Measurements from ENCODE around the gene UBIAD1. TPM values are rescaled to one million over a fixed set of nuclear protein-coding genes. Genes with fewer than 3 reads are reported as not detected.

UBIAD1 gene
- total and polyA plus RNA-seq, 2 of the 13 experiments (the other 11 are each of a cell fraction or from before 2014, with no cell fraction given), result 16.9 to 20.4 TPM

DNA sequence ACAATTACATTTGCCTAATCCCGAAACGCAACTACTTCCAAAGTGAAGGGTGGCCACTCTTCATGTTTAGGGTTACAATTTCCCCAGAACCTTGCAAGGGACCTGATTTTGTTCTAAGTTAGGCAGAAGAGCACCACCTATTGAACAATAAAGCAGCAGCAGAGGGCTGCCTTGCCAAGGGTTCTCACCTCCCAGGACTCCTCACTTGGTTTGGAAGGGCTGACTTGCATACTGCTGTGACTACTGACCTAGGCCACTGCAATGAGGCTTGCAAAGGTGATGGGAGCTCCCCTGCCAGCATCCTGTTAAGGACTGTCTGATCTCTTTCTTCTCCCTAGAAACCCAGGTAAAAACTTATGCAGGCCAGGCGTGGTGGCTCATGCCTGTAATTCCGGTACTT, 24.8 kb upstream of the UBIAD1 start (continued):
- TF ChIP-seq, protein P1, sequence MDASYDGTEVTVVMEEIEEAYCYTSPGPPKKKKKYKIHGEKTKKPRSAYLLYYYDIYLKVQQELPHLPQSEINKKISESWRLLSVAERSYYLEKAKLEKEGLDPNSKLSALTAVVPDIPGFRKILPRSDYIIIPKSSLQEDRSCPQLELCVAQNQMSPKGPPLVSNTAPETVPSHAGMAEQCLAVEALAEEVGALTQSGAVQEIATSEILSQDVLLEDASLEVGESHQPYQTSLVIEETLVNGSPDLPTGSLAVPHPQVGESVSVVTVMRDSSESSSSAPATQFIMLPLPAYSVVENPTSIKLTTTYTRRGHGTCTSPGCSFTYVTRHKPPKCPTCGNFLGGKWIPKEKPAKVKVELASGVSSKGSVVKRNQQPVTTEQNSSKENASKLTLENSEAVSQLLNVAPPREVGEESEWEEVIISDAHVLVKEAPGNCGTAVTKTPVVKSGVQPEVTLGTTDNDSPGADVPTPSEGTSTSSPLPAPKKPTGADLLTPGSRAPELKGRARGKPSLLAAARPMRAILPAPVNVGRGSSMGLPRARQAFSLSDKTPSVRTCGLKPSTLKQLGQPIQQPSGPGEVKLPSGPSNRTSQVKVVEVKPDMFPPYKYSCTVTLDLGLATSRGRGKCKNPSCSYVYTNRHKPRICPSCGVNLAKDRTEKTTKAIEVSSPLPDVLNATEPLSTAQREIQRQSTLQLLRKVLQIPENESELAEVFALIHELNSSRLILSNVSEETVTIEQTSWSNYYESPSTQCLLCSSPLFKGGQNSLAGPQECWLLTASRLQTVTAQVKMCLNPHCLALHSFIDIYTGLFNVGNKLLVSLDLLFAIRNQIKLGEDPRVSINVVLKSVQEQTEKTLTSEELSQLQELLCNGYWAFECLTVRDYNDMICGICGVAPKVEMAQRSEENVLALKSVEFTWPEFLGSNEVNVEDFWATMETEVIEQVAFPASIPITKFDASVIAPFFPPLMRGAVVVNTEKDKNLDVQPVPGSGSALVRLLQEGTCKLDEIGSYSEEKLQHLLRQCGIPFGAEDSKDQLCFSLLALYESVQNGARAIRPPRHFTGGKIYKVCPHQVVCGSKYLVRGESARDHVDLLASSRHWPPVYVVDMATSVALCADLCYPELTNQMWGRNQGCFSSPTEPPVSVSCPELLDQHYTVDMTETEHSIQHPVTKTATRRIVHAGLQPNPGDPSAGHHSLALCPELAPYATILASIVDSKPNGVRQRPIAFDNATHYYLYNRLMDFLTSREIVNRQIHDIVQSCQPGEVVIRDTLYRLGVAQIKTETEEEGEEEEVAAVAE (CRISPR knock-in tag; IDR thresholded peaks at IDR 0.05; ENCODE audit: borderline replicate concordance), result no peak
- TF ChIP-seq U2AF1 (optimal IDR thresholded peaks at IDR 0.05; ENCODE audit: low read depth, low read length), result no peak

DNA sequence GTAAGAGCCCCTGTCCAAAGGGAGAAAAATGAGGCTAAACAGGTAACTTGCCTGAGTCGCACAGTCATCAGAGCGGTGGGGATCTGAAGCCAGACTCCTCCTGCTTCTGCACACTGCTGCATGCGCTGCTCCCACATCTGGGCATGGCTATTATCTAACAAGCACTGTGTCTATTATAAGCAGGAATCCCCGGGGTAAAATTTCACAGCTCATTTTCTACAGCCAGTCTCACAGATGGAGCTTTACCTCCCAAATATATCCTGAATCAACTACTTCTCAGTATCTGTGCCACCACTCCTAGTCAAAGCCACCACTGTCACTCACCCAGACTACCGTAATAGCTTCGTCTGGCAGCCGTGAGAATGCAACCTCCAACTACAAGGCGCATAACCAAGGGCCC, 20.5 kb upstream of the UBIAD1 start:
- Histone ChIP-seq H3K4me3 (replicated peaks in 1 of 3; ENCODE audit: insufficient read depth in 1 of 3, low read depth in 2 of 3, low read length in 3 of 3) (no peak overlapping the region), H3K36me3 (replicated peaks in 1 of 2; ENCODE audit: control insufficient read depth in 1 of 2, insufficient read depth in 2 of 2, low read length in 2 of 2) (peaks cover 20 to 54% of the 10 kb centered on the region in 2 experiments), H3K79me2 (ENCODE audit: insufficient read depth, low read length) (no peaks in the 10 kb centered on the region), H4K20me1 (ENCODE audit: insufficient read depth, low read length) (no peaks in the 10 kb centered on the region; the same call in 1 of the 2 replicates), H3K4me1 (ENCODE audit: insufficient read depth, low read length) (peaks cover 14% of the 10 kb centered on the region), H3K27ac (ENCODE audit: extremely low read length, insufficient read depth, low read length) (no peak overlapping the region), H3K9me3 (ENCODE audit: low read length) (no peaks in the 10 kb centered on the region), H3K9ac (ENCODE audit: insufficient read depth, low read depth, low read length) (no peak overlapping the region), H2AFZ (ENCODE audit: low read length) (no peak overlapping the region), H3K27me3 (ENCODE audit: control insufficient read depth in 1 of 2, insufficient read depth in 2 of 2, low read length in 2 of 2) (no peaks in the 10 kb centered on the region), H3K4me2 (ENCODE audit: low read depth, low read length) (no peak overlapping the region)
- ATAC-seq, result no peak
- TF ChIP-seq SAP130 (CRISPR knock-in tag; IDR thresholded peaks at IDR 0.05; ENCODE audit: low read depth) (no peak), MAZ (IDR thresholded peaks at IDR 0.05; ENCODE audit: borderline replicate concordance, low read depth, low read length) (no peak), MAZ (CRISPR knock-in tag; IDR thresholded peaks at IDR 0.05; ENCODE audit: low read depth) (no peak), ZSCAN12 (CRISPR knock-in tag; IDR thresholded peaks at IDR 0.05) (no peak), MXI1 (IDR thresholded peaks at IDR 0.05; ENCODE audit: borderline replicate concordance, low read depth, low read length) (no peak), HOXA3 (CRISPR knock-in tag; IDR thresholded peaks at IDR 0.05) (no peak), CCAR2 (optimal IDR thresholded peaks at IDR 0.05; ENCODE audit: low read depth, low read length) (no peak), HNRNPUL1 (IDR thresholded peaks at IDR 0.05; ENCODE audit: low read depth, low read length) (no peak), REXO4 (CRISPR knock-in tag; IDR thresholded peaks at IDR 0.05; ENCODE audit: borderline replicate concordance) (no peak)
- TF ChIP-seq, protein P2, sequence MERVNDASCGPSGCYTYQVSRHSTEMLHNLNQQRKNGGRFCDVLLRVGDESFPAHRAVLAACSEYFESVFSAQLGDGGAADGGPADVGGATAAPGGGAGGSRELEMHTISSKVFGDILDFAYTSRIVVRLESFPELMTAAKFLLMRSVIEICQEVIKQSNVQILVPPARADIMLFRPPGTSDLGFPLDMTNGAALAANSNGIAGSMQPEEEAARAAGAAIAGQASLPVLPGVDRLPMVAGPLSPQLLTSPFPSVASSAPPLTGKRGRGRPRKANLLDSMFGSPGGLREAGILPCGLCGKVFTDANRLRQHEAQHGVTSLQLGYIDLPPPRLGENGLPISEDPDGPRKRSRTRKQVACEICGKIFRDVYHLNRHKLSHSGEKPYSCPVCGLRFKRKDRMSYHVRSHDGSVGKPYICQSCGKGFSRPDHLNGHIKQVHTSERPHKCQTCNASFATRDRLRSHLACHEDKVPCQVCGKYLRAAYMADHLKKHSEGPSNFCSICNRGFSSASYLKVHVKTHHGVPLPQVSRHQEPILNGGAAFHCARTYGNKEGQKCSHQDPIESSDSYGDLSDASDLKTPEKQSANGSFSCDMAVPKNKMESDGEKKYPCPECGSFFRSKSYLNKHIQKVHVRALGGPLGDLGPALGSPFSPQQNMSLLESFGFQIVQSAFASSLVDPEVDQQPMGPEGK (CRISPR knock-in tag; IDR thresholded peaks at IDR 0.05), result no peak
- POLR2A ChIA-PET, result interaction anchor here (1.0 kb wide), 1 partner anchor 10 kb away, joined by 3 read pairs; the partner anchor contains the start of gene MTOR
- WGBS (ENCODE audit: low lambda C conversion rate), result 97% methylated on average over 8 of the region's 8 CpGs
- intact Hi-C loops (cut with micrococcal nuclease; ENCODE audit: unreplicated experiment), result no loop called here
- no peak for FAIRE-seq
- CTCF ChIA-PET (ENCODE audit: low intra/inter-chr PET ratio, low total read pairs), result no interaction called here
- in situ Hi-C loops (cut with HindIII; ENCODE audit: extremely low pct_ligation_motif_present, low pct_unique_long_range_greater_than_20kb), result no loop called here
- DNase-seq (ENCODE audit: low spot score), result no peak
- BruUV-seq (replicated peaks), result no TSS peak

Measured in HepG2 (cell line).